IPS-18c (cell line): ENCODE data around the gene TSPAN3.

Experiments
- H3K4me3 ChIP-seq: 2 replicates; pipeline ENCODE4 v1.7.0; 2013; ENCODE audit warnings: low read depth, mild to moderate bottlenecking, low read length, moderate library complexity; ENCODE audit not compliant: insufficient read depth
- H3K9me3 ChIP-seq: one replicate; pipeline ENCODE4 v1.6.1; 2013; ENCODE audit warnings: mild to moderate bottlenecking, low read length, moderate library complexity; ENCODE audit not compliant: control insufficient read depth, insufficient read depth

Gene TSPAN3

DNA sequence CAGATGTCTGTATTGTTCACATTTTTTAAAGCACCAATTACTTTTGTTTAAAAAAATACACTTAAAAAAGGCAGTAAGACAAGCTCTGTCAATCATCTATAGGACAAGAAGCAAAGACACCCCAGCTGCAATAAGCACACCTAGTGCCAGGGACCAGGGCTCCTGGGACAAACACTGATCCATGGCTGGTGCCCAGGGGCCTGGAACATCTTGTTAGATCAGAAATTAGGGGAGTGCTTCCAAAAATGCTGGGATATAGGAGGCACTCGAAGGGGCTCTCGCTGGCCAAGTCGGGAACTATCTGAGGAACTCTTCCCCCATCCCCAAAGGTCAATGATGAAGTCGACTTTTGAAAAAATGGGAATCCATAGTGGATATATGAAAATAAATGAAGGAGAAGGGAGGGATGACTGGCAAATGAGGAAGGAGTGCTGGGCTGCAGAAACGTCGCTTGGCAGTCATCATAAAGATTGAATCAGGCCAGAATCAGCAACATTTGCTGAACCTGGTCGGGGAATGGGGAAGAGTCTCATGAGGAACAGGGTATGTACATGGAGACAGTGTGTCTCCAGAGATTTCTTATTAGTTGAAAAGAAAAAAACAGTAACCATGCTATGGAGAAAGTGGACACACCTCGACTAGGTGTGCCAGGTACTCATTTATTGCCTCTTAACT lies 28.5 kb downstream of the TSPAN3 start:
- H3K4me3 ChIP-seq = no peak overlapping the region

GRCh38 chr15:77040673-77041072 lies 30.2 kb downstream of the TSPAN3 start:
- H3K9me3 ChIP-seq = no peaks in the 10 kb centered on the region
- H3K4me3 ChIP-seq = no peak overlapping the region

More for the DNA sequence above, 28.5 kb downstream of the TSPAN3 start:
- no peaks in the 10 kb centered on the region for H3K9me3 ChIP-seq

DNA sequence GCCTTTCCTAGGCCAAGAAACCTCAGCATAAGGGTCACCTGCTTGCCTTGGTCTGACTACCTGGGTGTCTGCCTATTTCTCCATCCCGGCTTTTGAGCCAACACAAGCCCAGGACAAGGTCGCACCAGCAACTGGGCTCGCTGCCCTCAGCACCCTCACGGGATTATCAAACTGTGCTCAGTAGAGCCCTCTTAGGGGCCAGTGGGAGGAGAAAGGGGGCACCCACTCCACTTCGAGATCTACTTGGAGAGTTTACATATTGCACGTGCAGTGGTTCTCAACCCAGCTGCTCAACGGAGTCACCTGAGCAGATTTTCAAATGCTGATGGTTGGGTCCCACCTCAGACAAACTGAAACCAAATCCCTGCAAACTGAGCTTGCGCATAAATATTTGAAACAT lies 31.1 kb downstream of the TSPAN3 start:
- Histone ChIP-seq H3K9me3 (no peaks in the 10 kb centered on the region), H3K4me3 (no peak overlapping the region)

GRCh38 chr15:77039217-77039533 lies 31.7 kb downstream of the TSPAN3 start:
- no peaks in the 10 kb centered on the region for H3K9me3 ChIP-seq
- no peak overlapping the region for H3K4me3 ChIP-seq

- H3K9me3 ChIP-seq = no peaks in the 10 kb centered on the region
- no peak overlapping the region for H3K4me3 ChIP-seq
These were observed 32.3 kb downstream of the TSPAN3 start for GRCh38 chr15:77038312-77039216.

GRCh38 chr15:77037388-77038209 lies 33.3 kb downstream of the TSPAN3 start:
- no peaks in the 10 kb centered on the region for H3K9me3 ChIP-seq
- H3K4me3 ChIP-seq = peak overlapping the region; percentile 28; the same call in 1 of the 2 replicates

- no peak overlapping the region for H3K4me3 ChIP-seq
These were observed 34.1 kb downstream of the TSPAN3 start for GRCh38 chr15:77036537-77037387.

GRCh38 chr15:77035999-77036471 lies 34.9 kb downstream of the TSPAN3 start:
- no peaks in the 10 kb centered on the region for H3K9me3 ChIP-seq

More at GRCh38 chr15:77036537-77037387, 34.1 kb downstream of the TSPAN3 start:
- no peaks in the 10 kb centered on the region for H3K9me3 ChIP-seq

GRCh38 chr15:77035584-77035983 lies 35.3 kb downstream of the TSPAN3 start:
- Histone ChIP-seq H3K4me3 (no peak overlapping the region), H3K9me3 (no peaks in the 10 kb centered on the region)

More at GRCh38 chr15:77035999-77036471, 34.9 kb downstream of the TSPAN3 start:
- no peak overlapping the region for H3K4me3 ChIP-seq

- H3K4me3 ChIP-seq = no peak overlapping the region
These were observed 36.0 kb downstream of the TSPAN3 start for GRCh38 chr15:77034695-77035489.

GRCh38 chr15:77033729-77034671 lies 36.9 kb downstream of the TSPAN3 start:
- Histone ChIP-seq H3K9me3 (no peaks in the 10 kb centered on the region), H3K4me3 (no peak overlapping the region)

More at GRCh38 chr15:77034695-77035489, 36.0 kb downstream of the TSPAN3 start:
- H3K9me3 ChIP-seq = no peaks in the 10 kb centered on the region

DNA sequence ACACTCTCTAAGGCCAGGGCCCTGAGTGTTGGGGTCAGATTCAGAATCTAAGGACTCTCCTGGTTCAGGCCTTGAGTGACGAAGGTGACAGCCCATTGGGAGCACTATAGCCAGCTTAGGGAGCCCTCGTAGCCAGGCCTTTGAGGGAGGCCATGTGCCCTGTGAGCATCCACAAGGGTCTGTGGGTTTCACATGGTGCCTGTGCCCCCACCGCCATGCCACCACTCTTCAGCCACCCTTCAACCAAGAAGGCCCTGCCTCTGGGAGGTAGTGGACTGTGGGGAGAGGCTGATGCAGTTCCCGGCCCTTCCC lies 37.5 kb downstream of the TSPAN3 start:
- Histone ChIP-seq H3K9me3 (no peaks in the 10 kb centered on the region), H3K4me3 (no peak overlapping the region)

- Histone ChIP-seq H3K4me3 (no peak overlapping the region), H3K9me3 (no peaks in the 10 kb centered on the region)
These were observed 38.1 kb downstream of the TSPAN3 start for GRCh38 chr15:77032647-77033416.

- no peaks in the 10 kb centered on the region for H3K9me3 ChIP-seq
These were observed 38.8 kb downstream of the TSPAN3 start for GRCh38 chr15:77032052-77032646.

More at GRCh38 chr15:77032052-77032646, 38.8 kb downstream of the TSPAN3 start:
- H3K4me3 ChIP-seq = no peak overlapping the region
